SK-N-SH (cell line): Measurements from ENCODE around the gene ABCC3. TPM values are rescaled to one million over a fixed set of nuclear protein-coding genes. Genes with fewer than 3 reads are reported as not detected.

Source experiments
- CTCF ChIA-PET: fragments of 300-600, 350-600 bp; formaldehyde crosslinking; extraction: SDS; loops from one replicate; lab custom pipeline; 2021; lab: Yijun Ruan, JAX
- POLR2A ChIA-PET: fragments of 350-600 bp; sonication (Branson Sonifier 250); formaldehyde crosslinking; extraction: SDS; loops from one replicate; lab custom pipeline; 2020; ENCODE audit warnings: antibody characterized with exemption, inconsistent platforms; lab: Yijun Ruan, JAX
- DNase-seq: peaks from one replicate; pipeline ENCODE4 v3.0.0; 2012
- H2AFZ ChIP-seq: fragments of 200-600 bp; sonication (generic); 2 replicates; pipeline ENCODE4 v1.8.1; 2016; ENCODE audit warnings: antibody characterized with exemption, mild to moderate bottlenecking, low read depth
- H3F3A ChIP-seq: fragments of 200-600 bp; sonication (generic); replicated peaks from 2 replicates; pipeline ENCODE3; 2016; ENCODE audit warnings: antibody characterized with exemption, mild to moderate bottlenecking; ENCODE audit not compliant: insufficient read depth
- H3K27ac ChIP-seq, 2 experiments: fragments of 200-500 bp in 1 of 2; fragments of 200-600 bp in 1 of 2; sonication (Bioruptor generic) in 1 of 2; sonication (generic), shearing (Covaris generic) in 1 of 2; 2 replicates each; pipeline versions ENCODE4 v1.5.1 to v1.6.1; 2014 to 2016; ENCODE audit warnings: low read depth in 2 of 2, inconsistent platforms in 1 of 2, low read length in 1 of 2, mild to moderate bottlenecking in 1 of 2, mixed read lengths in 1 of 2
- H3K27me3 ChIP-seq: fragments of 200-600 bp; sonication (generic), shearing (Covaris generic); 2 replicates; pipeline ENCODE4 v1.6.1; 2016; ENCODE audit warnings: mixed run types; ENCODE audit not compliant: insufficient read depth
- H3K36me3 ChIP-seq, 2 experiments: fragments of 200-500 bp in 1 of 2; fragments of 200-600 bp in 1 of 2; sonication (Bioruptor generic) in 1 of 2; sonication (generic) in 1 of 2; replicated peaks in 1 of 2; 2 replicates each; pipeline versions ENCODE3 to v1.5.1; 2014 to 2016; ENCODE audit warnings: low read length in 1 of 2, mild to moderate bottlenecking in 1 of 2; ENCODE audit not compliant: insufficient read depth in 2 of 2, control insufficient read depth in 1 of 2
- H3K4me1 ChIP-seq, 2 experiments: fragments of 200-500 bp in 1 of 2; fragments of 200-600 bp in 1 of 2; sonication (Bioruptor generic) in 1 of 2; sonication (generic), shearing (Covaris generic) in 1 of 2; 2 replicates each; pipeline versions ENCODE4 v1.5.1 to v1.6.1; 2014 to 2016; ENCODE audit warnings: low read depth in 1 of 2, low read length in 1 of 2, mixed run types in 1 of 2; ENCODE audit not compliant: insufficient read depth in 2 of 2, control insufficient read depth in 1 of 2
- H3K4me2 ChIP-seq: fragments of 200-600 bp; sonication (generic), shearing (Covaris generic); 2 replicates; pipeline ENCODE4 v1.6.1; 2017; ENCODE audit warnings: mixed run types
- H3K4me3 ChIP-seq, 2 experiments: fragments of 200-500 bp in 1 of 2; fragments of 200-600 bp in 1 of 2; sonication (Bioruptor generic) in 1 of 2; sonication (generic), shearing (Covaris generic) in 1 of 2; 2 replicates each; pipeline versions ENCODE4 v1.5.1 to v1.8.1; 2014 to 2016; ENCODE audit warnings: low read depth in 2 of 2, inconsistent platforms in 1 of 2, low read length in 1 of 2, mild to moderate bottlenecking in 1 of 2, mixed read lengths in 1 of 2, moderate library complexity in 1 of 2
- H3K79me2 ChIP-seq: fragments of 200-600 bp; sonication (generic); 2 replicates; pipeline ENCODE4 v1.8.1; 2017; ENCODE audit warnings: mild to moderate bottlenecking; ENCODE audit not compliant: insufficient read depth
- H3K9ac ChIP-seq: fragments of 200-600 bp; sonication (generic); 2 replicates; pipeline ENCODE4 v1.6.1; 2017; ENCODE audit warnings: mixed run types
- H3K9me2 ChIP-seq: fragments of 200-600 bp; sonication (generic); 2 replicates; pipeline ENCODE4 v1.6.1; 2017; ENCODE audit warnings: mixed run types
- H3K9me3 ChIP-seq: fragments of 200-600 bp; sonication (generic); 2 replicates; pipeline ENCODE4 v1.6.1; 2017; ENCODE audit warnings: mixed run types, mild to moderate bottlenecking, moderate library complexity
- H4K20me1 ChIP-seq: fragments of 200-600 bp; sonication (generic); 2 replicates; pipeline ENCODE4 v1.6.1; 2017; ENCODE audit warnings: mild to moderate bottlenecking, mixed run types; ENCODE audit not compliant: insufficient read depth
- CHD2 ChIP-seq: fragments of 150-350 bp; IDR thresholded peaks from 2 replicates; pipeline ENCODE4 v1.6.1; 2018; ENCODE audit warnings: low read length; ENCODE audit not compliant: partially characterized antibody
- CTCF ChIP-seq: fragments of 200-600 bp; sonication (generic); IDR thresholded peaks from 2 replicates; pipeline ENCODE4 v1.6.1; 2017; ENCODE audit warnings: antibody characterized with exemption, mild to moderate bottlenecking, moderate library complexity
- FOSL2 ChIP-seq: IDR thresholded peaks from 2 replicates; pipeline ENCODE4 v1.4.0; 2012; ENCODE audit warnings: low read depth, mild to moderate bottlenecking, moderate library complexity, borderline replicate concordance
- FOXJ3 ChIP-seq: sonication (generic); formaldehyde crosslinking; IDR thresholded peaks from 2 replicates; pipeline ENCODE4 v1.5.1; 2020; ENCODE audit warnings: mild to moderate bottlenecking, missing genetic modification reagents
- GABPA ChIP-seq: IDR thresholded peaks from 2 replicates; pipeline ENCODE4 v1.4.0; 2012; ENCODE audit warnings: low read depth, mild to moderate bottlenecking
- JUND ChIP-seq: IDR thresholded peaks from 2 replicates; pipeline ENCODE4 v1.4.0; 2012
- MEF2A ChIP-seq: IDR thresholded peaks from 2 replicates; pipeline ENCODE4 v1.4.0; 2012; ENCODE audit warnings: low read depth, borderline replicate concordance
- PBX3 ChIP-seq: IDR thresholded peaks from 2 replicates; pipeline ENCODE4; 2012
- RCOR1 ChIP-seq: fragments of 150-350 bp; IDR thresholded peaks from 2 replicates; pipeline ENCODE4 v1.6.1; 2017; ENCODE audit warnings: antibody characterized with exemption, low read length
- RFX5 ChIP-seq: IDR thresholded peaks from 2 replicates; pipeline ENCODE4 v1.6.1; 2012; ENCODE audit warnings: mild to moderate bottlenecking, improper control_type of control experiment, low read length
- TAF1 ChIP-seq: IDR thresholded peaks from 2 replicates; pipeline ENCODE4 v1.6.1; 2012; ENCODE audit warnings: low read depth, mild to moderate bottlenecking, low read length, moderate library complexity, borderline replicate concordance
- USF2 ChIP-seq: fragments of 150-350 bp; IDR thresholded peaks from 2 replicates; pipeline ENCODE4 v1.6.1; 2017; ENCODE audit warnings: antibody characterized with exemption, low read length, low read depth, borderline replicate concordance
- YY1 ChIP-seq: IDR thresholded peaks from 2 replicates; pipeline ENCODE4 v1.4.0; 2012; ENCODE audit warnings: low read depth, mild to moderate bottlenecking
- ZBTB33 ChIP-seq: IDR thresholded peaks from 2 replicates; pipeline ENCODE4 v1.4.0; 2012; ENCODE audit warnings: low read depth, borderline replicate concordance
- WGBS: methylation state at CpG from one replicate; pipeline ENCODE4 v1.1.6; 2017; ENCODE audit warnings: low lambda C conversion rate; 5-methylcytosine and 5-hydroxymethylcytosine counted together
- polyA plus RNA-seq, 3 experiments: library from polyadenylated mRNA; depleted of rRNA; stranded (reverse); fragments of >200 nt; gene quantifications; 2 replicates each; pipeline ENCODE4 v1.2.3, GENCODE V29; 2012

ABCC3 gene
- polyA plus RNA-seq, 1 of the 3 experiments (the other 2 are of a cell fraction) = 185 TPM

- Histone ChIP-seq H3K9ac (no peak overlapping the region), H3K9me3 (no peaks in the 10 kb centered on the region), H2AFZ (no peak overlapping the region), H3K36me3 (peaks cover 7 to 16% of the 10 kb centered on the region in 2 experiments), H3K27ac (no peak overlapping the region), H3K27me3 (no peaks in the 10 kb centered on the region), H4K20me1 (no peaks in the 10 kb centered on the region), H3K4me3 (no peak overlapping the region), H3K4me1 (peaks cover 0 to 8% of the 10 kb centered on the region in 2 experiments; a peak in 1 of 4 replicates), H3K9me2 (no peaks in the 10 kb centered on the region), H3F3A (peaks cover 12% of the 10 kb centered on the region), H3K79me2 (peaks cover 25% of the 10 kb centered on the region), H3K4me2 (no peak overlapping the region)
- TF ChIP-seq ZBTB33 (no peak), PBX3 (no peak), MEF2A (no peak), FOSL2 (no peak), JUND (no peak), RFX5 (no peak), YY1 (no peak)
- CTCF ChIA-PET = interaction anchor here (0.9 to 9.3 kb wide), 6 partner anchors 8 to 103 kb away, joined by 3 to 101 read pairs (median 4); no protein-coding TSS in a partner anchor
- no peak for DNase-seq
- 95% methylated on average over 3 of the region's 3 CpGs for WGBS
- POLR2A ChIA-PET = no interaction called here
Observed at GRCh38 chr17:50653738-50654137, 19.1 kb downstream of the ABCC3 start.

- WGBS = 98% methylated on average over 5 of the region's 5 CpGs
- Histone ChIP-seq H3K9me3 (no peaks in the 10 kb centered on the region), H3K9ac (no peak overlapping the region), H3K4me1 (peaks cover 25 to 34% of the 10 kb centered on the region in 2 experiments), H3K27ac (no peak overlapping the region), H2AFZ (no peak overlapping the region), H3K27me3 (no peaks in the 10 kb centered on the region), H3K79me2 (peaks cover 19% of the 10 kb centered on the region; the same call in 1 of the 2 replicates), H3K4me3 (no peak overlapping the region), H3K4me2 (no peak overlapping the region), H3K36me3 (peaks cover 10 to 16% of the 10 kb centered on the region in 2 experiments), H4K20me1 (no peaks in the 10 kb centered on the region), H3K9me2 (no peaks in the 10 kb centered on the region), H3F3A (peaks cover 28% of the 10 kb centered on the region)
- TF ChIP-seq CHD2 = no peak
- ChIA-PET POLR2A (no interaction called here), CTCF (interaction anchor here (0.9 to 1.4 kb wide), 3 partner anchors 30 to 106 kb away, joined by 4 to 5 read pairs (median 4); no protein-coding TSS in a partner anchor)
- DNase-seq = no peak
Observed at GRCh38 chr17:50656509-50656908, 21.8 kb downstream of the ABCC3 start.

GRCh38 chr17:50657054-50657453 lies 22.4 kb downstream of the ABCC3 start:
- Histone ChIP-seq H4K20me1 (no peaks in the 10 kb centered on the region), H3K9me2 (no peaks in the 10 kb centered on the region), H2AFZ (no peak overlapping the region), H3K79me2 (peaks cover 19% of the 10 kb centered on the region; the same call in 1 of the 2 replicates), H3K27ac (no peak overlapping the region), H3F3A (peaks cover 33% of the 10 kb centered on the region), H3K36me3 (peaks cover 9 to 16% of the 10 kb centered on the region in 2 experiments), H3K27me3 (no peaks in the 10 kb centered on the region), H3K9me3 (no peaks in the 10 kb centered on the region), H3K9ac (no peak overlapping the region), H3K4me2 (no peak overlapping the region), H3K4me1 (peaks cover 31 to 40% of the 10 kb centered on the region in 2 experiments), H3K4me3 (no peak overlapping the region)
- WGBS = 98% methylated on average over 7 of the region's 7 CpGs
- ChIA-PET CTCF (interaction anchor here (1.9 to 2.0 kb wide), 2 partner anchors 24 to 26 kb away, joined by 6 to 11 read pairs; no protein-coding TSS in a partner anchor), POLR2A (no interaction called here)
- no peak for DNase-seq
- TF ChIP-seq CTCF (no peak), FOSL2 (no peak), RCOR1 (no peak), FOXJ3 (CRISPR knock-in tag) (no peak), USF2 (no peak), GABPA (no peak), TAF1 (no peak)
